B cell (primary cell): Measurements from ENCODE around the gene NEUROD2. TPM values are rescaled to one million over a fixed set of nuclear protein-coding genes. Genes with fewer than 3 reads are reported as not detected.

ENCODE experiments used
- ATAC-seq: fragments of 200-7000 bp; cut with Tn5 transposase; one replicate; pipeline ENCODE4 v1.10.0; 2021; ENCODE audit warnings: low read depth, mild to moderate bottlenecking, moderate number of reproducible peaks, moderate library complexity
- CTCF ChIA-PET: fragments of 350-600 bp; sonication (Branson Sonifier 250); formaldehyde crosslinking; loops from one replicate; lab custom pipeline; 2021; ENCODE audit warnings: antibody characterized with exemption, inconsistent platforms; lab: Charles Lee
- POLR2A ChIA-PET: fragments of 350-600 bp; sonication (Branson Sonifier 250); formaldehyde crosslinking; loops from one replicate; lab custom pipeline; 2021; ENCODE audit warnings: antibody characterized with exemption; lab: Charles Lee
- DNase-seq: peaks from one replicate; pipeline ENCODE4 v3.0.0; 2013
- H2AFZ ChIP-seq: 2 replicates; pipeline ENCODE4 v1.6.1; 2012; ENCODE audit warnings: mild to moderate bottlenecking, low read depth, low read length; ENCODE audit not compliant: insufficient read depth, poor library complexity, severe bottlenecking
- H3K27ac ChIP-seq, 2 donors: 1 replicate in 1 of 2; 2 replicates in 1 of 2; pipeline ENCODE4 v1.5.1; 2012 to 2013; ENCODE audit warnings: low read length in 2 of 2, mild to moderate bottlenecking in 2 of 2, moderate library complexity in 1 of 2
- H3K27me3 ChIP-seq, 4 experiments: fragments of 200-600 bp in 1 of 4; sonication (generic) in 1 of 4; replicated peaks in 1 of 4; 1 replicate in 2 of 4; 2 replicates in 2 of 4; pipeline versions ENCODE4 v1.6.1 to v1.7.0; 2013 to 2016; ENCODE audit warnings: low read length in 3 of 4, mild to moderate bottlenecking in 2 of 4, mixed read lengths in 1 of 4, moderate library complexity in 1 of 4; ENCODE audit not compliant: insufficient read depth in 4 of 4, control insufficient read depth in 3 of 4; ENCODE audit errors: control extremely low read depth in 1 of 4
- H3K36me3 ChIP-seq, 2 experiments: replicated peaks in 1 of 2; 1 replicate in 1 of 2; 2 replicates in 1 of 2; pipeline versions ENCODE4 v1.6.1 to v1.7.1; 2013; ENCODE audit warnings: low read length in 1 of 2; ENCODE audit not compliant: insufficient read depth in 2 of 2, control insufficient read depth in 1 of 2; ENCODE audit errors: control extremely low read depth in 1 of 2, extremely low read depth in 1 of 2
- H3K4me1 ChIP-seq, 2 donors: fragments of 200-600 bp in 1 of 2; sonication (generic) in 1 of 2; 1 replicate in 1 of 2; 2 replicates in 1 of 2; pipeline versions ENCODE4 v1.5.1 to v1.6.1; 2013 to 2017; ENCODE audit warnings: low read length in 2 of 2; ENCODE audit not compliant: control insufficient read depth in 2 of 2, insufficient read depth in 2 of 2
- H3K4me2 ChIP-seq: replicated peaks from 2 replicates; pipeline ENCODE3; 2012; ENCODE audit warnings: mild to moderate bottlenecking, low read depth, low read length; ENCODE audit not compliant: poor library complexity, severe bottlenecking
- H3K4me3 ChIP-seq, 5 experiments: fragments of 200-600 bp in 1 of 5; sonication (generic) in 1 of 5; 1 replicate in 3 of 5; 2 replicates in 2 of 5; pipeline versions ENCODE4 v1.5.1 to v1.7.0; 2011 to 2016; ENCODE audit warnings: low read length in 4 of 5, mild to moderate bottlenecking in 4 of 5, low read depth in 2 of 5, control low read depth in 1 of 5, moderate library complexity in 1 of 5; ENCODE audit not compliant: insufficient read depth in 1 of 5; ENCODE audit errors: control extremely low read depth in 1 of 5, extremely low read depth in 1 of 5
- H3K79me2 ChIP-seq: fragments of 200-600 bp; sonication (generic); one replicate; pipeline ENCODE4 v1.6.0; 2016; ENCODE audit warnings: low read length; ENCODE audit not compliant: control insufficient read depth, insufficient read depth
- H3K9ac ChIP-seq: fragments of 200-600 bp; sonication (generic); 2 replicates; pipeline ENCODE4 v1.6.1; 2017; ENCODE audit warnings: mild to moderate bottlenecking, low read length, moderate library complexity
- H3K9me3 ChIP-seq, 3 donors: one replicate each; pipeline versions ENCODE4 v1.6.1 to v1.7.1; 2013; ENCODE audit warnings: low read length in 2 of 3; ENCODE audit not compliant: control insufficient read depth in 2 of 3, insufficient read depth in 1 of 3; ENCODE audit errors: control extremely low read depth in 1 of 3
- H4K20me1 ChIP-seq: 2 replicates; pipeline ENCODE4 v1.6.0; 2012; ENCODE audit warnings: mild to moderate bottlenecking, low read length; ENCODE audit not compliant: insufficient read depth, control insufficient read depth, poor library complexity, severe bottlenecking
- H3K27ac Mint-ChIP-seq: one replicate; pipeline ENCODE4 v1.8.0; 2021; ENCODE audit warnings: mixed read lengths
- H3K27me3 Mint-ChIP-seq: one replicate; pipeline ENCODE4 v1.8.0; 2021; ENCODE audit warnings: mixed read lengths
- H3K4me1 Mint-ChIP-seq: one replicate; pipeline ENCODE4 v1.8.0; 2021; ENCODE audit warnings: mixed read lengths
- H3K4me3 Mint-ChIP-seq: one replicate; pipeline ENCODE4 v1.8.0; 2021; ENCODE audit warnings: mixed read lengths
- H3K9me3 Mint-ChIP-seq: one replicate; pipeline ENCODE4 v1.8.0; 2022; ENCODE audit warnings: mixed read lengths; ENCODE audit not compliant: insufficient read depth
- EZH2 ChIP-seq: IDR thresholded peaks from 2 replicates; pipeline ENCODE4 v1.6.1; 2012; ENCODE audit warnings: borderline replicate concordance, low read depth, mild to moderate bottlenecking, moderate library complexity, low read length; ENCODE audit not compliant: insufficient read depth, poor library complexity, severe bottlenecking
- WGBS: methylation state at CpG from one replicate; pipeline ENCODE4 v1.1.5; 2013; ENCODE audit warnings: missing lambda C conversion rate; ENCODE audit not compliant: insufficient coverage; 5-methylcytosine and 5-hydroxymethylcytosine counted together
- intact Hi-C: fragments of 100-400 bp; cut with micrococcal nuclease; formaldehyde crosslinking; loops from one replicate; pipeline ENCODE4 v1.10.0; 2022
- polyA plus RNA-seq: library from polyadenylated mRNA; depleted of rRNA; stranded (reverse); fragments of >200 nt; gene quantifications from 2 replicates; pipeline ENCODE4 v1.2.3, GENCODE V29; 2012
- total RNA-seq, 2 donors: library from RNA; stranded (reverse); fragments of 120-200 nt in 1 of 2; gene quantifications; 1 replicate in 1 of 2; 2 replicates in 1 of 2; pipeline versions ENCODE4 v1.2.3 to v1.2.4, GENCODE V29; 2013 to 2022
- TF ChIP-seq, protein P1 (sequence below): fragments of 200-600 bp; IDR thresholded peaks from one replicate; pipeline ENCODE4 v1.8.0; 2022; ENCODE audit warnings: antibody characterized with exemption, mild to moderate bottlenecking

The NEUROD2 gene
- total and polyA plus RNA-seq, 2 donors (not counting 1 experiment from before 2014, with no cell fraction given): 0.04 TPM; not detected in 1

GRCh38 chr17:39598630-39599003 is 9.1 kb downstream of the NEUROD2 start:
- Histone ChIP-seq H3K27ac (no peak overlapping the region), H3K79me2 (no peaks in the 10 kb centered on the region), H3K4me1 (peaks cover 32 to 46% of the 10 kb centered on the region in 2 donors), H2AFZ (no peak overlapping the region), H3K4me2 (peak overlapping the region; percentile 63), H3K36me3 (no peaks in the 10 kb centered on the region), H3K9ac (no peak overlapping the region), H3K9me3 (peaks cover 0 to 39% (median 0%) of the 10 kb centered on the region in 3 donors), H4K20me1 (no peaks in the 10 kb centered on the region), H3K27me3 (peaks cover 0 to 87% (median 65%) of the 10 kb centered on the region in 4 experiments), H3K4me3 (peak overlapping the region in 1 of 5 experiments; percentile 16)
- DNase-seq (no peak), ATAC-seq (no peak)
- POLR2A ChIA-PET: no interaction called here
- WGBS: 4% methylated on average over 4 of the region's 17 CpGs
- peaks cover 82% of the 10 kb centered on the region for H3K27me3 Mint-ChIP-seq
- intact Hi-C loops: no loop called here
- H3K4me1 Mint-ChIP-seq: peaks cover 34% of the 10 kb centered on the region
- TF ChIP-seq, protein P1, sequence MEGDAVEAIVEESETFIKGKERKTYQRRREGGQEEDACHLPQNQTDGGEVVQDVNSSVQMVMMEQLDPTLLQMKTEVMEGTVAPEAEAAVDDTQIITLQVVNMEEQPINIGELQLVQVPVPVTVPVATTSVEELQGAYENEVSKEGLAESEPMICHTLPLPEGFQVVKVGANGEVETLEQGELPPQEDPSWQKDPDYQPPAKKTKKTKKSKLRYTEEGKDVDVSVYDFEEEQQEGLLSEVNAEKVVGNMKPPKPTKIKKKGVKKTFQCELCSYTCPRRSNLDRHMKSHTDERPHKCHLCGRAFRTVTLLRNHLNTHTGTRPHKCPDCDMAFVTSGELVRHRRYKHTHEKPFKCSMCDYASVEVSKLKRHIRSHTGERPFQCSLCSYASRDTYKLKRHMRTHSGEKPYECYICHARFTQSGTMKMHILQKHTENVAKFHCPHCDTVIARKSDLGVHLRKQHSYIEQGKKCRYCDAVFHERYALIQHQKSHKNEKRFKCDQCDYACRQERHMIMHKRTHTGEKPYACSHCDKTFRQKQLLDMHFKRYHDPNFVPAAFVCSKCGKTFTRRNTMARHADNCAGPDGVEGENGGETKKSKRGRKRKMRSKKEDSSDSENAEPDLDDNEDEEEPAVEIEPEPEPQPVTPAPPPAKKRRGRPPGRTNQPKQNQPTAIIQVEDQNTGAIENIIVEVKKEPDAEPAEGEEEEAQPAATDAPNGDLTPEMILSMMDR: no peak
- peak; percentile 38 for TF ChIP-seq EZH2
- no peak overlapping the region for H3K4me3 Mint-ChIP-seq
- H3K9me3 Mint-ChIP-seq: no peaks in the 10 kb centered on the region
- H3K27ac Mint-ChIP-seq: no peak overlapping the region
- CTCF ChIA-PET: interaction anchor here (1.2 kb wide), 1 partner anchor 26 kb away, joined by 3 read pairs; no protein-coding TSS in a partner anchor

DNA sequence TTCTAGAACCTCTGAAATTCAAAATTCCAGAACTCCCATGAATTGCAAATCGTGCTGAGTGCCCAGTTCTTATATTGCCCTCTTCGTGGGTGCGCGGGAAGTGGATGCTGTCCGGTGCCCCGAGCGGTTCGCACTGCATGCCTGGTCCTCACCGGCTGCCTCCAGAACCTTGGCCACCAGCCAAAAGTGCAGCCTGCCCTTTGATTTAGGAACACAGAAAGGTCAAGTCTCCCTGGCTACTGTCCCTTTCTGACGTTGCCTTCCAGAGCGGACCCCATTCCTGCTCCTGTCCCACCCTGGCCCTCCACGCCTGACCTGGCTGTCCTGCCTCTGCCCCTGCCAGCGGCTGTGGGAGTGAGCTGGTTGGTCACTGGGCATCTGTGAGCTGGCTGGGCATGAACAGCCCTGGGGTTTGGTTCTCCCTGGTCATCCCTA is 9.7 kb downstream of the NEUROD2 start:
- peaks cover 32 to 43% of the 10 kb centered on the region in 2 donors for H3K4me1 ChIP-seq
- no peak overlapping the region for H3K27ac ChIP-seq
- TF ChIP-seq EZH2: no peak
- TF ChIP-seq, protein P1: no peak
- POLR2A ChIA-PET: no interaction called here
- H3K9me3 Mint-ChIP-seq: no peaks in the 10 kb centered on the region
- no peaks in the 10 kb centered on the region for H3K79me2 ChIP-seq
- peaks cover 0 to 87% (median 61%) of the 10 kb centered on the region in 4 experiments for H3K27me3 ChIP-seq
- peak overlapping the region; percentile 26 for H3K4me3 Mint-ChIP-seq
- H3K9me3 ChIP-seq: peaks cover 0 to 40% (median 0%) of the 10 kb centered on the region in 3 donors
- no peaks in the 10 kb centered on the region for H4K20me1 ChIP-seq
- CTCF ChIA-PET: interaction anchor here (1.2 kb wide), 1 partner anchor 27 kb away, joined by 3 read pairs; no protein-coding TSS in a partner anchor
- H3K4me2 ChIP-seq: peak overlapping the region; percentile 63
- no peak overlapping the region for H3K4me3 ChIP-seq
- DNase-seq: no peak
- H3K9ac ChIP-seq: no peak overlapping the region
- ATAC-seq: no peak
- WGBS: 16% methylated on average over 11 of the region's 13 CpGs
- no peak overlapping the region for H2AFZ ChIP-seq
- no peak overlapping the region for H3K27ac Mint-ChIP-seq
- intact Hi-C loops: no loop called here
- H3K27me3 Mint-ChIP-seq: peaks cover 82% of the 10 kb centered on the region
- H3K36me3 ChIP-seq: no peaks in the 10 kb centered on the region
- H3K4me1 Mint-ChIP-seq: peaks cover 32% of the 10 kb centered on the region
